GM12801 (cell line): Measurements from ENCODE around the gene CAMKMT.

Experiments used
- CTCF ChIP-seq: IDR thresholded peaks from one replicate; pipeline ENCODE4 v1.5.1; 2011; ENCODE audit warnings: control low read depth; ENCODE audit not compliant: insufficient read length; ENCODE audit errors: extremely low read depth

CAMKMT gene

GRCh38 chr2:44377486-44377885 lies 15.7 kb downstream of the CAMKMT start:
- no peak for TF ChIP-seq CTCF

- TF ChIP-seq CTCF: no peak
These were observed 27.1 kb downstream of the CAMKMT start for GRCh38 chr2:44388877-44389276.

- no peak for TF ChIP-seq CTCF
These were observed 28.1 kb downstream of the CAMKMT start for GRCh38 chr2:44389895-44390294.

GRCh38 chr2:44392338-44392943 lies 30.7 kb downstream of the CAMKMT start:
- no peak for TF ChIP-seq CTCF

- no peak for TF ChIP-seq CTCF
These were observed 35.9 kb downstream of the CAMKMT start for GRCh38 chr2:44397447-44398175.

- TF ChIP-seq CTCF: no peak
These were observed 36.6 kb downstream of the CAMKMT start for GRCh38 chr2:44398243-44398897.

- TF ChIP-seq CTCF: no peak
These were observed 59.0 kb downstream of the CAMKMT start for GRCh38 chr2:44420725-44421124.
